Kidney epithelial cell (primary cell): ENCODE data around the gene CCBE1. TPM values are rescaled to one million over a fixed set of nuclear protein-coding genes. Genes with fewer than 3 reads are reported as not detected.

Source experiments
- DNase-seq: peaks from one replicate; pipeline ENCODE4 v3.0.0-alpha.2; 2010; ENCODE audit warnings: low read depth
- H3K27me3 ChIP-seq: 2 replicates; pipeline ENCODE4 v1.6.0; 2011; ENCODE audit warnings: low read length; ENCODE audit not compliant: control insufficient read depth, insufficient read depth
- H3K36me3 ChIP-seq: 2 replicates; pipeline ENCODE4 v1.5.1; 2011; ENCODE audit warnings: low read length; ENCODE audit not compliant: control insufficient read depth, insufficient read depth
- H3K4me3 ChIP-seq: 2 replicates; pipeline ENCODE4 v1.5.1; 2011; ENCODE audit warnings: low read depth, mild to moderate bottlenecking, control low read depth, low read length
- total RNA-seq: library from RNA; depleted of rRNA; stranded (reverse); fragments of >200 nt; gene quantifications from 2 replicates; pipeline ENCODE4 v1.2.3, GENCODE V29; 2015
- TF ChIP-seq, protein P1 (sequence below): IDR thresholded peaks from 2 replicates; pipeline ENCODE4 v1.5.1; 2011; ENCODE audit warnings: mild to moderate bottlenecking, moderate library complexity, low read length, control low read depth, inconsistent platforms; ENCODE audit not compliant: insufficient read depth, poor library complexity, severe bottlenecking

Gene CCBE1
- total RNA-seq, 1 donor from 2014 or later, result 1.2 TPM

GRCh38 chr18:59665057-59666006 lies 31.9 kb downstream of the CCBE1 start:
- DNase-seq, result no peak
- TF ChIP-seq, protein P1, sequence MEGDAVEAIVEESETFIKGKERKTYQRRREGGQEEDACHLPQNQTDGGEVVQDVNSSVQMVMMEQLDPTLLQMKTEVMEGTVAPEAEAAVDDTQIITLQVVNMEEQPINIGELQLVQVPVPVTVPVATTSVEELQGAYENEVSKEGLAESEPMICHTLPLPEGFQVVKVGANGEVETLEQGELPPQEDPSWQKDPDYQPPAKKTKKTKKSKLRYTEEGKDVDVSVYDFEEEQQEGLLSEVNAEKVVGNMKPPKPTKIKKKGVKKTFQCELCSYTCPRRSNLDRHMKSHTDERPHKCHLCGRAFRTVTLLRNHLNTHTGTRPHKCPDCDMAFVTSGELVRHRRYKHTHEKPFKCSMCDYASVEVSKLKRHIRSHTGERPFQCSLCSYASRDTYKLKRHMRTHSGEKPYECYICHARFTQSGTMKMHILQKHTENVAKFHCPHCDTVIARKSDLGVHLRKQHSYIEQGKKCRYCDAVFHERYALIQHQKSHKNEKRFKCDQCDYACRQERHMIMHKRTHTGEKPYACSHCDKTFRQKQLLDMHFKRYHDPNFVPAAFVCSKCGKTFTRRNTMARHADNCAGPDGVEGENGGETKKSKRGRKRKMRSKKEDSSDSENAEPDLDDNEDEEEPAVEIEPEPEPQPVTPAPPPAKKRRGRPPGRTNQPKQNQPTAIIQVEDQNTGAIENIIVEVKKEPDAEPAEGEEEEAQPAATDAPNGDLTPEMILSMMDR, result no peak
- Histone ChIP-seq H3K36me3 (no peaks in the 10 kb centered on the region), H3K4me3 (no peak overlapping the region), H3K27me3 (no peaks in the 10 kb centered on the region)

- no peaks in the 10 kb centered on the region for H3K36me3 ChIP-seq
- H3K27me3 ChIP-seq, result no peaks in the 10 kb centered on the region
- DNase-seq, result no peak
- TF ChIP-seq, protein P1, result no peak
- no peak overlapping the region for H3K4me3 ChIP-seq
Measured at GRCh38 chr18:59664329-59664728, 32.9 kb downstream of the CCBE1 start.

- H3K4me3 ChIP-seq, result no peak overlapping the region
- DNase-seq, result no peak
- TF ChIP-seq, protein P1, result no peak
- no peaks in the 10 kb centered on the region for H3K27me3 ChIP-seq
- no peaks in the 10 kb centered on the region for H3K36me3 ChIP-seq
Measured at GRCh38 chr18:59663096-59663495, 34.1 kb downstream of the CCBE1 start.

DNA sequence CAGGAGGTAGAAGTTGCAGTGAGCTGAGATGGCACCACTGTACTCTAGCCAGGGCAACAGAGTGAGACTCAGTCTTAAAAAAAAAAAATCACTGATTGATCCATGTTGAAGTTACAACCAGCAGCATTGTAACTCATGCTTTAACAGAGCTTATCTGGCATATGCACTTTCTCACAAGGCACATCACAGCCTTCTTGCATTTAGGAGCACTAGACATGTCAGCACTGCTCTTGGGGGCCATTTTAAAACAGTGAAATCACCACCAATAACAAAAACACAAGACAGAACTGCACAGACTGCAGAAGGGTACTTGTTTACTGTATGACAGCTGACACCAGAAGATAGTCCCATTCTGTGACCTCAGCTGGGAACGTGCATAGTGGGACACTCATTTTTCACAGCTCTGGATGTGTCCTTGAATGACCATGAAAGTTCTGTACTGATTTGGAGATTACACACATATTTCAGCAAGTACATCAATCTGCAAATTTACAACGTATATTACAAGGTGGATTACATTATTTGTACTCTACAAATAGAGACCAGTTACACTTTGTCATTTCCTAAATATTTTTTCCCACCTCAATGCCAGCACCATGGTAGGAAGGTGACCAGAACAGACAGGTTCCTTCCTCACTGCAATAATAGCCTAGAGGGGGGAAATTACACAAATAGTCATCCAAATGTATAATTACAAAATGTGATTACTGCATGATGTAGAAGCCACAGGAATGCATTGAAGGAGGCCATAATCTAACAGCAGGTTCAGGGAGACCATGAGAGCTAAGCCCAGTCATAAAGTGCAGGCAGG lies 35.1 kb downstream of the CCBE1 start:
- Histone ChIP-seq H3K27me3 (no peaks in the 10 kb centered on the region), H3K4me3 (no peak overlapping the region), H3K36me3 (no peaks in the 10 kb centered on the region)
- peak; percentile 29 for DNase-seq
- TF ChIP-seq, protein P1, result no peak

DNA sequence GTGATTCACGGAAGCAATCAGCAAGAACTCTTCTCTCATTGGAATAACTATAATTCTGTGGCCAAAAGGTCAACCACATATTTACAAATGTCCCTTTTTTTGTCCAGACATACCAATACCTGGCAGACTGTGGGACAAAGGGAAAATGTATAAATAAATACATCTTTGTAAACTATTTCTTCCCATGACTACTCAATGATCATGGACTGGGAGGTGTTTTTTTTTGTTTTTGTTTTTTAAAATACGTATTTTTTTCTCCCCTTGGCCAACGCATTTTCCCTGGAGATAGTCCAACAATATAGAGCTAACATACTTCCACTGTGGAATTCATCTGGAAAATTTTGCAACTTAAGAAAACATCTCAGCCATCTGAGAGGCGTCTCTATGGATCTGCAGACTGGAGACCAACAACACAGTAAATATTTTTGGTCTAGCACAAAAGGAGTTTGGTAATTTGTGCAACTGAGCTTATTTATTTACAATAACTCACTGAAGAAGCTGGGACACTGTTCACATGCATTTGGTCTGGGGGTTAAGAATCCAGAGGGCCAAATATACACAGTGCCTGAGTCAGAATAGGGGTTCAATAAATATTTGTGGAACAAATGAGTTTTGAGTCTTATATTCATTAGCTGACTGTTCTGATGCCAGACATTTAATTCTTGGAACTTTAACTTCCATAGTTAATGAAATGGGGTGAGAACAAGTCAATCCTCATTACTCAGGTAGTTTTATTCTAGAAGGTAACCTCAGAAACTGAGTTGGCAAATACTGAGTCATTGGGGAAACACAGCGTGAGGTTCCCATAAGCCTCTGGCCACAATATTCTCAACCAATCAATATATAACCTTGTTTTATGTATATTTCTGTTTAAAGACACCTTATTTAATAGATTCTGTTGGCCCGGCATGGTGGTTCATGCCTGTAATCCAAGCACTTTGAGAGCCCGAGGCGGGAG lies 36.2 kb downstream of the CCBE1 start:
- TF ChIP-seq, protein P1, result no peak
- no peaks in the 10 kb centered on the region for H3K27me3 ChIP-seq
- no peak for DNase-seq
- no peaks in the 10 kb centered on the region for H3K36me3 ChIP-seq
- no peak overlapping the region for H3K4me3 ChIP-seq
